EL (cell line): Measurements from ENCODE around the gene NTSR2.

Experiments
- DNase-seq: peaks from one replicate; pipeline ENCODE4 v3.0.0-alpha.2; 2016

Gene NTSR2

GRCh38 chr2:11699686-11700670 lies 30.0 kb upstream of the NTSR2 start:
- DNase-seq: no peak

GRCh38 chr2:11698009-11698922 lies 28.3 kb upstream of the NTSR2 start:
- peak; percentile 85 for DNase-seq

DNA sequence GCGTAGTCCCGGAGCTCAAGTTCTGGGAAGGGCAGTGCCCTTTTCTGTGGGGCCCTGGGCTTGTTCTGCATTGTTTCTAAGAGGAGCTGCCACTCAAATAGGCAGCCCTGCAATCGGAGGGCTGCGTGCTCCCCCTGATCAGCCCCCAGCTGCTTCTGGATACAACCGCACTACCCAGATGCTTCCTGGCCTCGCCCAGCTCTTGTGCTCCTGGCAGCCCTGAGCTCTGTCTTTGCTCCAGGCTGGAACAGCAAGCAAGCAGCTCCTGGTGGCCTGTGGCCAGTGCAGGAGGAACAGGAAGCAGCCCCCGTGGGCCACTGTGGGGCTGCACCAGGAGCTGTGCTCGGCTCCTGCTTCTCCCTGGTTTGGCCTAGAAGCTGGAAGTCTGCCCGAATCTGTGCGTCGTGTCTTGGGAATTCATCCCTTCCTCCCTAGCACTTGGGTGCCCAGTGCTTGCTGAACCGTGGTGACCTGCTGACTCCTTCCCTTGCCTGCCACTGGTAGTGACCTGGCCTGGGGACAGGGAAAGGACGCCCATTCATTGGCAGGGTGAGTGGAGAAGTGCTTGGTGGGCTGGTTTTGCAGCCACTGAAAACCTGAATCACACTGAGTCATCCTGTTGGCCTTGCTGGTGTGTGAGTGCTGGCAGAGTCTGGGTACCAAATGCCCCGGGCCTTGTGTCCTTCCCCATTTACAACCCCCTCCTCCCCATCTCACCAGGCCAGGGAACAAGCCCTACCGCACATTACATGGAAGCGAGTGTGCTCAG lies 27.3 kb upstream of the NTSR2 start:
- peak; percentile 97 for DNase-seq

DNA sequence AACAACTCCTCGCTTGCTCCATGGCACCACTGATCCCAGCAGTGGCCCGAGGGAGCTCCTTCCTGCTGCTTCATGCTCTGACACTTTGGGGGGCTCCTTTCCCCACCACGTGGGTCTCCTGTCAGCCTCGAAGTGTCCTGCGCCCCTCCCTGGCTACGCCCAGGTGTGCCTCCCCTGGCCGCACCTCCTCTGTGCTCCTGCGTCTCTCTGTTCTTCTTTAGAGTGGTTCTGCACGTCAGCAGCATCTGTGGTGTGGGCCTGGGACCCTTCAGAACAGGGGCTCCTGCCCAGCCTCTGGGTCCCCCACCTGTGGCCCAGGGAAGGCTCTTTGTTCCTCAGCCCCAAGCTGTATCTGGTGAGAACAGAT lies 26.7 kb upstream of the NTSR2 start:
- no peak for DNase-seq

DNA sequence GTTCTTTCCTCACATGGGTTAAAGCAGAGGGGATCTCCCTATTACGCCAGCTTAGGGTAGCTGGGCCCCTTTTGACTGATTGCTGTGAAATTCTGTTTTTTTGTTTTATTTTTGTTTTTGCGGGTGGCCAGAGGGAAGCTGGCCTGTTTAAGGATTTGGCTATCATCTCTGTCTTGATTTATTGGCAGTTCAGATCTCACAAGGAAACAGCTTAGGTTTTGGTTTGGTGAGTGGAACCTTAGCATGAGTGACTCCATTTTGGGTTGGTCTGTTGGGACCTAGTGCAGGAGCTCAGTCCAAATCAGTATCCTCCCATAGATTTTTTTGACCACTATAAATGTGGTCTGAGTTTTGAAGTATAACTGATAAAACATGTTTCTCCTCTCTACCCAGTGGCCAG lies 25.6 kb upstream of the NTSR2 start:
- DNase-seq: no peak

GRCh38 chr2:11692966-11693521 lies 23.0 kb upstream of the NTSR2 start:
- DNase-seq: peak; percentile 64

DNA sequence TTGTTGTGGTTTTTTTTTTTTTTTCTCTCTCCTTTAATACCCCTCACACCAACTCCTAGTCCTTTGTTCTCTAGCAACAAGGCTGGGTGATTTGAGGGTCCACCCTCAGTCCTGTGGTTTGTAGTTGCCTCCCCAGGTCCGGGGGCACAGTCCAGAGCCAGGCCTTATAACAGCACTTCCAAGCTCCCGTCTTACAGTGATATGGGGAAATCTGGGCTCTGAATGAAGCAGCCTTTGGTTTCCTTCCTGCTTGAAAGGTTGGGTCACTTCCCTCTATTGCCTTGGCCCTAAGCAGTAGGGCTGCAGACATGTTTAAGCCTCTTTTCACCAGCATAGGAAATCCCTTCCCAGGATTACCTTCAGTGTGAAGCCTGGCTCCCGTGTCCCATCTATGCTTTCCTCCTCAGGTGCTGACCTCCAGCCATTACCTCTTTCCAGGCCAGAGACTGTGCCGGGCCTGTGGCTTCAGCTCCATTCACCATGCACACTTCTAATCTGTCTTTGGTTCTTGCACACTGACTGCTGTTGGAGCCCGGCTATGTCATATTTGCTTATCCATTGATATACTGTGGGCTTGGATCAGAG lies 21.2 kb upstream of the NTSR2 start:
- DNase-seq: no peak

- peak; percentile 62 for DNase-seq
These were observed 18.5 kb upstream of the NTSR2 start for GRCh38 chr2:11688222-11689069.

DNA sequence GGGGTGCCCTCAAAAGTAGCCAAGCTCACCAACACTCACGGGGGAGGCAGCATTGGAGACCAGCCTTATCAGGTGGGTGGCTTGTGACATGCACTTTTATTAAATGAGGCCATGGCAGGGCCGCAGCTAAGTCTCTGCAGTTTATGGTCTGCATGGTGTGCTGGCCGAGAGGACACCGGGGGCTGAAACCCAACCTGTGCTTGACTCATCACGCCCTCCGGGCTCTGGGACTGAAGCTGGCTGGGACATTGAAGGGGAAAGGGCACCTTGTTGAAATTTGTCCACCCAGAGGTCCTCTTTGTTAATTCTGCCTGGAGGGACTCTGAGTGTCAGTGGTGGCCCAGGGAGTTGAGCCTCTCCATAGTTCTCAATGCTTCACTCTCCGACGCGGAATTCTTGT lies 17.7 kb upstream of the NTSR2 start:
- DNase-seq: no peak

- no peak for DNase-seq
These were observed 16.0 kb upstream of the NTSR2 start for GRCh38 chr2:11685906-11686470.

DNA sequence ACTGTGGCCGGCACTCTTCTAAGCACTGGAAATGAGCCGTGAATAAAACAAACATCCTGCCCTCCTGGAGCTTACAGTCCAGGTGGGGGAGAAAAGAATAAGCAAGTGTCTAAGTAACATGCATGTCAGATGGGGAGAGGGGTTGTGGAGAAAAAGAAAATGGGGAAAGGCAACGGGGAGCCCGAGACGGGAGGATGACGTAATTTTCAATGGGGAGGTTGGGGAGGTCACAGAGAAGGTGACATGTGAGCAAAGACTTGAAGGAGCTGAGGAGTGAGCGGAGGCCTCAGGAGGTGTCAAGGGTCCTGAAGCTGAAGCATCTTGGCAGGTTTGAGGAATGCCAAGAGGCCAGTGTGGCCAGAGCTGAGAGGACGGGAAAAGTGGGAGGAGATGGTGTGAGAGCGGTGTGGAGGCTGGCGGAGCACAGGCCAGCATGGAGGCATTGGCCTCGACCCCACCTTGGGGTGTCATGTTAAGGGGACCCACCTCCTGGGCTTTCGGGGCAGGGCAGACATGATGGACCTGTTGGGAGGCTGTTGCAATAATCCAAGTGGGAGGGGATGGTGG lies 15.0 kb upstream of the NTSR2 start:
- DNase-seq: no peak

DNA sequence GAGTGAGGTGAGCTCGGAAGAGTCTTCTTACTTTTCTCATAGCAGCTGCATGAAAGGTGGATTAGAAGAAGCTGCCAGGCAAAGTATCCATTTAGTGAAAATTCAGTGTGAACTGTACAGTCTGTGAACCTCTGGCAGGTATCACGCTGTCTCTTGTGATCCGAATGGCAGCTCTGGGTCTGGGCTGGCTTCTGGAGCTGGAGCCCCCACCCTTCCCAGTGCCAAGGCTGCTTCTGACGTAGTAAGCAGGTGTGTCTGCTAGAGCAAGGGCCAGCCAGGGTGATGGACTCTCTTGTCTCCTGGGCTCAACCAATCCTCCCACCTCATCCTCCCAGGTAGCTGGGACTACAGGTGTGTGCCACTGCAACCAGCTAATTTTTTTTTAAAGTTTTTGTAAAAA lies 14.0 kb upstream of the NTSR2 start:
- no peak for DNase-seq

DNA sequence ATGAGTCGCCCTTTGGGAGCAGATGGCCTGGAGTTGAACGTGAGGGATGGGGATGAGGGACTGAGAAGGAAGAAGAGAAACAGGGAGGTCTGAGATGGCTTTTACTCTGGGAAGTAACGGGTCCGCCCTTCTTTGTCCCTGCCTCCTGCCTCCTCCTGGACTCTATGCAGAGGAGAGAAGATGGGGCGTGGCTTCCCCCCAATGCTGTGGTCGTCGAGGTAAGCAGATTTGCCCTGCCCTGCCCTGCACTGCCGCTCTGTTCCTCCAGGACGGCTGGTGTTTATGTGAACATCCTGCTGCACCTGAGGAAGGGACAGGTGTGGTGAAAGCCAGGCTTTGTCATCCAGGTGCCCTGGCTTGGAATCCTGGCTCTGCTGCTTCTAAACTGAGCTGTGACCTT lies 13.5 kb upstream of the NTSR2 start:
- no peak for DNase-seq

DNA sequence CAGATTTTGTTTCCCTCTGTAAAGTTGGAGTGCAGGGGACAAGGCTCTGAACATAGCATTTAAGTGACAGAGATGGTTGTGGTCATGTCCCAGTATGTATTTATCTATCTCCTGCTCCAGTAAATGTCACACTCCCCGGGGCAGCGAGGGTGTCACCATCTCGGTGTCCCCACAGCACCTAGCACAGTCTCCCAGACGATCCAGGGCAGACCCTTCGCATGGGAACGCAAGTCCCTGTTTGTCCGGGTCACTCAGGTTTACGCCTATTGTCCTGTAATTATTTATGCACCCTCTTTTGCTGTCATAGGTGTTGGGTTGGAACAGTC lies 12.6 kb upstream of the NTSR2 start:
- DNase-seq: no peak

DNA sequence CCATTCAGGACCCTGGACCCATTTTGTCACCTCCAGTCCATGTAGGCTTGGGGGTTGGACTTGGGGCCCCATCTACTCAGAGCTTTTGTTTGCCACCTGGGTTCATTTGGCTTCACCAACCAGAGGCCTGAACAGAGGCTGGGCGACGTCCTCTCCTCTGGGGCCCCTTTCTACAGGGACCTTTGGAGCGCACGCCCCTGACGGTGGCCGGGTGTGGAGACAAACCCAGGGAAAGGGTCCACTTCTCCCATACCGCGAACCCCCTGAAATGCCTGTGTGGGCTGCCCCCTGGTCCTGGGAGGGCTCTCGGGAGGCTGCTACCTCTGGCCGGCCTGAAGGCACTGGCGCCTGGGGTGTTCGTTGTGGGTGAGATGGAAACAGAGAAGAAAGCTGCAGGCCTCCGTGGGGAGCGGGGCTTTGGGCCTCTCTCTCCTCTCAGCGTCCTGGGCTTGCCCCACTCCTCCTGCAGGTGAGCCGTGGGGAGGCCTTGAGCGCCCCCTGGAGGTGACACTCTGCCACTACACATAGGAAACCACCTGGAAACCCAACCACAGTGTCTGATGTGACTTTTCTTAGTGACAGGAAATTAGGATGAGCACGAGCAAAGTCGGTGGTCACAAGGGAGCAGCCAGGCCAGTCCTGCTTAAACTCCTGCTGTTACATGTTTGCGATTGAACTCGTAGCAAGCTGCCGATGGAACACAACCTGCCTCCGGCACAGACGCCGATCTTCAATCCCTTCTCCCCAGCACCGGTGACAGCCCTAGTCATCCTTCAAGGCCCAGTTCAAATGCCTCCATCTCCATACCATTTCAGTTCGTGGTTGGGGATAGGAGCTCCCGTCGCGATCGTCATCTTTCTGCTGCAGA lies 12.0 kb upstream of the NTSR2 start:
- no peak for DNase-seq

GRCh38 chr2:11680901-11681721 lies 11.1 kb upstream of the NTSR2 start:
- no peak for DNase-seq

- DNase-seq: no peak
These were observed 10.3 kb upstream of the NTSR2 start for GRCh38 chr2:11680182-11680900.
